Sigmoid colon (tissue), 7 donors: ENCODE data around the gene CACNA1E. TPM values are rescaled to one million over a fixed set of nuclear protein-coding genes. Genes with fewer than 3 reads are reported as not detected.

Experiments
- DNase-seq: peaks from one replicate; pipeline ENCODE4 v3.0.0-alpha.2; 2019
- H3K27ac ChIP-seq, 4 donors: fragments of 200-600 bp; sonication (generic); one replicate each; pipeline ENCODE4 v1.5.1; 2016 to 2019; ENCODE audit warnings: mild to moderate bottlenecking in 1 of 4
- H3K27me3 ChIP-seq, 3 donors: fragments of 200-600 bp; sonication (generic); one replicate each; pipeline ENCODE4 v1.5.1; 2019; ENCODE audit warnings: mild to moderate bottlenecking in 1 of 3
- H3K36me3 ChIP-seq, 4 donors: fragments of 200-600 bp; sonication (generic); one replicate each; pipeline ENCODE4 v1.5.1; 2016 to 2019
- H3K4me1 ChIP-seq, 4 donors: fragments of 200-600 bp; sonication (generic); one replicate each; pipeline ENCODE4 v1.5.1; 2017 to 2019
- H3K4me3 ChIP-seq, 4 donors: fragments of 200-600 bp; sonication (generic); one replicate each; pipeline ENCODE4 v1.5.1; 2017 to 2019; ENCODE audit warnings: mild to moderate bottlenecking in 2 of 4, moderate library complexity in 1 of 4
- H3K9me3 ChIP-seq, 4 donors: fragments of 200-600 bp in 3 of 4; sonication (generic) in 3 of 4; one replicate each; pipeline versions ENCODE4 v1.5.1 to v1.6.1; 2013 to 2019
- EP300 ChIP-seq, 4 donors: sonication (generic); formaldehyde crosslinking; IDR thresholded peaks; one replicate each; pipeline ENCODE4 v1.6.1; 2017; ENCODE audit warnings: antibody characterized with exemption in 4 of 4
- POLR2A ChIP-seq, 2 donors: fragments of 450-650 bp; IDR thresholded peaks; one replicate each; pipeline ENCODE4 v1.6.1; 2016; ENCODE audit warnings: antibody characterized with exemption in 2 of 2, mild to moderate bottlenecking in 2 of 2, moderate library complexity in 2 of 2
- POLR2AphosphoS5 ChIP-seq, 4 donors: sonication (generic); formaldehyde crosslinking; IDR thresholded peaks; one replicate each; pipeline ENCODE4 v1.6.1; 2017; ENCODE audit warnings: antibody characterized with exemption in 4 of 4
- WGBS, 2 donors: extraction: QIAGEN DNeasy Blood & Tissue Kit; methylation state at CpG; one replicate each; pipeline ENCODE4 v1.1.7; 2013; 5-methylcytosine and 5-hydroxymethylcytosine counted together
- intact Hi-C: fragments of 100-400 bp; cut with DNase I; formaldehyde crosslinking; loops from one replicate; pipeline ENCODE4 v1.15.1; 2023
- polyA plus RNA-seq, 3 donors: library from polyadenylated mRNA; stranded (reverse); fragments of 200-250 nt; gene quantifications; one replicate each; pipeline ENCODE4 v1.2.3, GENCODE V29; 2013
- total RNA-seq, 4 donors: library from RNA; depleted of rRNA; stranded (reverse); fragments of >200 nt; gene quantifications; one replicate each; pipeline ENCODE4 v1.1.0, GENCODE V29; 2016
- TF ChIP-seq, protein P1 (sequence below), 4 experiments: fragments of 450-650 bp in 3 of 4; fragments of 200-600 bp in 1 of 4; IDR thresholded peaks; one replicate each; pipeline ENCODE4 v1.5.1; 2016 to 2019; ENCODE audit warnings: antibody characterized with exemption in 4 of 4, mild to moderate bottlenecking in 3 of 4, moderate library complexity in 2 of 4
- donor health status: healthy with polysubstance abuse.
- donor health status: Bipolar disorder and iron deficiency.
- donor health status: healthy.

The CACNA1E gene
- total and polyA plus RNA-seq, 7 donors, result 0.16 to 1.1 (median 0.36) TPM; not detected in 2

GRCh38 chr1:181568736-181569135 is 85.4 kb downstream of the CACNA1E start:
- 84 to 90% methylated on average over 4 of the region's 4 CpGs for WGBS, 2 donors
- H3K27ac ChIP-seq, result no peak overlapping the region
- H3K27me3 ChIP-seq, result no peaks in the 10 kb centered on the region
- intact Hi-C loops, result no loop called here
- H3K36me3 ChIP-seq, result no peaks in the 10 kb centered on the region
- H3K9me3 ChIP-seq, result no peaks in the 10 kb centered on the region
- no peak overlapping the region for H3K4me3 ChIP-seq
- TF ChIP-seq POLR2AphosphoS5 (IDR thresholded peaks at IDR 0.05) (no peak), EP300 (IDR thresholded peaks at IDR 0.05) (no peak), POLR2A (IDR thresholded peaks at IDR 0.05) (no peak)
- TF ChIP-seq, protein P1, sequence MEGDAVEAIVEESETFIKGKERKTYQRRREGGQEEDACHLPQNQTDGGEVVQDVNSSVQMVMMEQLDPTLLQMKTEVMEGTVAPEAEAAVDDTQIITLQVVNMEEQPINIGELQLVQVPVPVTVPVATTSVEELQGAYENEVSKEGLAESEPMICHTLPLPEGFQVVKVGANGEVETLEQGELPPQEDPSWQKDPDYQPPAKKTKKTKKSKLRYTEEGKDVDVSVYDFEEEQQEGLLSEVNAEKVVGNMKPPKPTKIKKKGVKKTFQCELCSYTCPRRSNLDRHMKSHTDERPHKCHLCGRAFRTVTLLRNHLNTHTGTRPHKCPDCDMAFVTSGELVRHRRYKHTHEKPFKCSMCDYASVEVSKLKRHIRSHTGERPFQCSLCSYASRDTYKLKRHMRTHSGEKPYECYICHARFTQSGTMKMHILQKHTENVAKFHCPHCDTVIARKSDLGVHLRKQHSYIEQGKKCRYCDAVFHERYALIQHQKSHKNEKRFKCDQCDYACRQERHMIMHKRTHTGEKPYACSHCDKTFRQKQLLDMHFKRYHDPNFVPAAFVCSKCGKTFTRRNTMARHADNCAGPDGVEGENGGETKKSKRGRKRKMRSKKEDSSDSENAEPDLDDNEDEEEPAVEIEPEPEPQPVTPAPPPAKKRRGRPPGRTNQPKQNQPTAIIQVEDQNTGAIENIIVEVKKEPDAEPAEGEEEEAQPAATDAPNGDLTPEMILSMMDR (IDR thresholded peaks at IDR 0.05), result no peak
- no peak for DNase-seq
- no peaks in the 10 kb centered on the region for H3K4me1 ChIP-seq

DNA sequence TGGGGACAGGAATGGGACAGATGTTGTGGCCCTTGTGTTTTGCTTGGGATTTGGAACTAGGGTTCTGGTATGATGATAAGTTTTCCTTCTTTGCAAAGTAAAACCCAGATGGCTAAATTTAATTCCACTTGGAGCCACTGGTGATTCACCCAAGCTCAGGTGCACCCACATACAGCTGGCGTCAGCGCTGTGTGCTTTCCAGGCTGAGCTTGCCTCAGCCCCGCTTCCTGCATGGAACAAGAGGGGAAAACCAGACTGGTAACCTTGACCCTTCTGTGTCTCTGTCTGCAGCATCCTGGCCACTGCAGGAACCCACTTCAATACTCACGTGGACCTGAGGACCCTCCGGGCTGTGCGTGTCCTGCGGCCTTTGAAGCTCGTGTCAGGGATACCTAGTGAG is 94.2 kb downstream of the CACNA1E start:
- 89 to 91% methylated on average over 8 of the region's 8 CpGs for WGBS, 2 donors
- DNase-seq, result no peak

GRCh38 chr1:181583598-181583997 is 100.3 kb downstream of the CACNA1E start:
- no peaks in the 10 kb centered on the region for H3K36me3 ChIP-seq
- no peak overlapping the region for H3K27ac ChIP-seq
- no peaks in the 10 kb centered on the region for H3K27me3 ChIP-seq
- WGBS, 2 donors, result 13 to 50% methylated on average over 3 of the region's 3 CpGs
- TF ChIP-seq EP300 (IDR thresholded peaks at IDR 0.05) (no peak), POLR2A (IDR thresholded peaks at IDR 0.05) (no peak), POLR2AphosphoS5 (IDR thresholded peaks at IDR 0.05) (no peak)
- TF ChIP-seq, protein P1 (IDR thresholded peaks at IDR 0.05), result no peak
- no peak for DNase-seq
- no peaks in the 10 kb centered on the region for H3K4me1 ChIP-seq
- no peak overlapping the region for H3K4me3 ChIP-seq
- H3K9me3 ChIP-seq, result no peaks in the 10 kb centered on the region
- intact Hi-C loops, result no loop called here

More for the DNA sequence above, 94.2 kb downstream of the CACNA1E start:
- H3K27ac ChIP-seq, result no peak overlapping the region
- H3K9me3 ChIP-seq, result no peaks in the 10 kb centered on the region
- no peaks in the 10 kb centered on the region for H3K4me1 ChIP-seq
- no peak overlapping the region for H3K4me3 ChIP-seq
- H3K27me3 ChIP-seq, result no peaks in the 10 kb centered on the region
- TF ChIP-seq POLR2AphosphoS5 (IDR thresholded peaks at IDR 0.05) (no peak), POLR2A (IDR thresholded peaks at IDR 0.05) (no peak), EP300 (IDR thresholded peaks at IDR 0.05) (no peak)
- TF ChIP-seq, protein P1 (IDR thresholded peaks at IDR 0.05), result no peak
- intact Hi-C loops, result no loop called here
- no peaks in the 10 kb centered on the region for H3K36me3 ChIP-seq

DNA sequence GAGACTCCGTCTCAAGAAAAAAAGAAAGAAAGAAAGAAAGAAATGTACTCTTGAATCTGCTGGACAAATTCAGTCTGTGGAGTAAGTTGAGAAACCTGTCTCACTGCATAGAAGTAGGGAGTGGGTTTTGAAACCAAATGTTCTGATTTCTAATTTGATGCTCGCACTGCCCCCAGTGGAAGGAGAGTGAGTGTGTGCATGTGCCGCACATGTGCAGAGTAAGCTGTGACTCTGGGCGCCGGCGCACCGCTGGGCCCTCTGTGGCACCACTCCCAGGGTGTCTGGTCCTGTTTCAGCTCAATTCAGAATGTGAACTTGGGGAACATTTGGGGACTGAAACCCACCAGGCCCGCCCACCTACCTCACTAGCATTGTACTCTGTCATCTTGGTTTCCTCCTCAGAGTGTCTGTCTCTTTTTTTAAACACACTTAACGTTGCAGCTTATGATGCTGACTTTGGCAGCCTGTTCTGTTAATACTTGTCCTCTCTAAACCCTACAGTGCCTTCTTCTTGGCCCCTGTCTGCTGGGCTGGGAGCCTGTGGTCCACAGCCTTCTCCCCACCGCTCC is 104.6 kb downstream of the CACNA1E start:
- TF ChIP-seq, protein P1 (IDR thresholded peaks at IDR 0.05), result no peak
- no peak for TF ChIP-seq POLR2A (IDR thresholded peaks at IDR 0.05)
- TF ChIP-seq POLR2AphosphoS5 (IDR thresholded peaks at IDR 0.05), result no peak
- TF ChIP-seq EP300 (IDR thresholded peaks at IDR 0.05), result no peak
- Histone ChIP-seq H3K4me3 (no peak overlapping the region), H3K36me3 (no peaks in the 10 kb centered on the region), H3K27ac (no peak overlapping the region), H3K9me3 (no peaks in the 10 kb centered on the region), H3K4me1 (no peaks in the 10 kb centered on the region), H3K27me3 (no peaks in the 10 kb centered on the region)
- DNase-seq, result no peak
- intact Hi-C loops, result no loop called here
- 80 to 86% methylated on average over 10 of the region's 10 CpGs for WGBS, 2 donors

DNA sequence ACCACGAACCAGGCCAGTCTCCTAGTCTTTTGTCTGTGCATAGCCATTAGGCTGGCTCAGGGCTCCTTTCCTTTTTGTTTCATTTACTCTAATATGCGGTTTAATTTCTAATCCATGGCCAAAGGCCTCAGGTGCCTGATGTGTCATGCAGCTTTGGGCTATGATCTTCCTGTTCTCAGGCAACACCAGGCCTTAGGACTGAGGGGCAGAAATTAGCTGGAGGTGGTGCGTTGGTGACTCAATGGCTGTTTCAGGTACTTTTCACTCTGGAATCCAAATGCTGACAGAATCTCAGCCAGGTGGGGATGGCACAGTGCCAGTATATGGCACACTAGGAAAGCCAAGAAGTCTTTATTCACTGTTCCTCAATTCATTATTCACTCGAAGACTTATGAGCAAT is 105.3 kb downstream of the CACNA1E start:
- no peaks in the 10 kb centered on the region for H3K27me3 ChIP-seq
- H3K4me3 ChIP-seq, result no peak overlapping the region
- H3K4me1 ChIP-seq, result no peaks in the 10 kb centered on the region
- no peak for TF ChIP-seq EP300 (IDR thresholded peaks at IDR 0.05)
- TF ChIP-seq POLR2AphosphoS5 (IDR thresholded peaks at IDR 0.05), result no peak
- TF ChIP-seq, protein P1 (IDR thresholded peaks at IDR 0.05), result no peak
- TF ChIP-seq POLR2A (IDR thresholded peaks at IDR 0.05), result no peak
- no peaks in the 10 kb centered on the region for H3K9me3 ChIP-seq
- WGBS, 2 donors, result 85 to 90% methylated on average over 4 of the region's 4 CpGs
- no peak overlapping the region for H3K27ac ChIP-seq
- DNase-seq, result no peak
- H3K36me3 ChIP-seq, result no peaks in the 10 kb centered on the region
- intact Hi-C loops, result no loop called here
